Right cardiac atrium (tissue), 5 donors: Measurements from ENCODE around the gene ZNF804B. TPM values are rescaled to one million over a fixed set of nuclear protein-coding genes. Genes with fewer than 3 reads are reported as not detected.

ENCODE experiments used
- ATAC-seq, 2 donors: fragments of 200-7000 bp; cut with Tn5 transposase; one replicate each; pipeline versions ENCODE4 v1.8.0 to v1.9.1; 2020; ENCODE audit warnings: moderate library complexity in 2 of 2, mild to moderate bottlenecking in 1 of 2
- DNase-seq, 3 donors: peaks; one replicate each; pipeline ENCODE4 v3.0.0-alpha.2; 2020
- H3K27ac ChIP-seq: one replicate; pipeline ENCODE4 v1.5.1; 2013; ENCODE audit warnings: mild to moderate bottlenecking, low read length, control low read depth, moderate library complexity
- H3K27me3 ChIP-seq: one replicate; pipeline ENCODE4 v1.6.1; 2013; ENCODE audit not compliant: control insufficient read depth, insufficient read depth
- H3K4me1 ChIP-seq: one replicate; pipeline ENCODE4 v1.6.1; 2013; ENCODE audit warnings: low read length; ENCODE audit not compliant: control insufficient read depth, insufficient read depth
- H3K4me3 ChIP-seq: one replicate; pipeline ENCODE4 v1.5.1; 2013; ENCODE audit warnings: low read length, control low read depth
- H3K9me3 ChIP-seq: one replicate; pipeline ENCODE4 v1.6.1; 2013; ENCODE audit warnings: low read length; ENCODE audit not compliant: control insufficient read depth
- WGBS: extraction: QIAGEN DNeasy Blood & Tissue Kit; methylation state at CpG from one replicate; pipeline ENCODE4 v1.1.7; 2013; 5-methylcytosine and 5-hydroxymethylcytosine counted together
- intact Hi-C, 4 donors: fragments of 100-400 bp; cut with DNase I; formaldehyde crosslinking; loops; one replicate each; pipeline versions ENCODE4 v1.11.0 to v1.14.0; 2022 to 2023
- polyA plus RNA-seq: library from polyadenylated mRNA; stranded (reverse); fragments of 200-250 nt; gene quantifications from one replicate; pipeline ENCODE4 v1.2.3, GENCODE V29; 2013
- total RNA-seq, 4 donors: library from RNA; stranded (reverse); fragmentation: NEBNext Ultra II Directional; extraction: Animal tissue kit (Norgen Biotek cat#: 25700); gene quantifications; one replicate each; pipeline ENCODE4 v1.2.1, GENCODE V29; 2021
- donor health status: healthy with polysubstance abuse.
- donor health status: DM: no; HTN: yes; CAD: no.
- donor health status: DM: no; HTN: no; CAD: no.
- donor health status: DM: no; HTN: yes; CAD: no; lungs with severe emphysema.
- donor health status: DM: yes; HTN: yes; CAD: no.

The ZNF804B gene
- total and polyA plus RNA-seq, 5 donors, result 0.02 to 0.48 (median 0.18) TPM

DNA sequence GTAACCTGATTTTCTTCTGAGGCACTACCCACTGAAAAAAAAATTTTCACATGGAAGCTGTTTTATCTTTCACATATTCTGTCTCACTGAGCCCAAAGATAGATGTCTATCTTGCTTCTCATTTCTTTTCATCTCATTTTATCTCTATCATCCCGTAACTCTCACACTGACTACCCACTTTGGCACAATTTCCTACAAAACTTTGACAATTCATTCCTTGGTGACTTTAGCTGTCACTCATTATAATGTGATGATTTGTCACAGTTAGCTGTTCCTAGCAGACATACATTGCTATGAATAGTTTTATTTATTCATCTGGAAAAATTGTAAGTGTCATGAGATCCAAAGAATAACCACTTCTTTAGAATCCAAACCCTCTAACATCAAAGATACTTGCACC is 625.9 kb downstream of the ZNF804B start:
- no peaks in the 10 kb centered on the region for H3K27me3 ChIP-seq
- ATAC-seq (no peak), DNase-seq (no peak)
- H3K4me1 ChIP-seq, result no peaks in the 10 kb centered on the region
- intact Hi-C loops, result no loop called here
- 66% methylated on average over 1 of the region's 1 CpG for WGBS
- no peak overlapping the region for H3K27ac ChIP-seq
- no peak overlapping the region for H3K4me3 ChIP-seq
- no peaks in the 10 kb centered on the region for H3K9me3 ChIP-seq

Other genes starting within 250 kb of the ZNF804B start
- gene TEX47, start 36.0 kb downstream of the ZNF804B start, total RNA-seq, result not detected
- not detected for gene TEX47, start 36.0 kb downstream of the ZNF804B start, polyA plus RNA-seq